Glutamatergic neuron (in vitro differentiated cells): ENCODE results near the gene SLC5A3. TPM values are rescaled to one million over a fixed set of nuclear protein-coding genes. Genes with fewer than 3 reads are reported as not detected.

Experiments used
- DNase-seq: peaks from one replicate; pipeline ENCODE4 v3.0.0; 2022
- H3K27ac Mint-ChIP-seq: one replicate; pipeline ENCODE4 v1.8.0; 2020; ENCODE audit warnings: mild to moderate bottlenecking, mixed read lengths, inconsistent platforms; ENCODE audit not compliant: unreplicated experiment
- H3K27me3 Mint-ChIP-seq: one replicate; pipeline ENCODE4 v1.8.0; 2020; ENCODE audit warnings: mild to moderate bottlenecking, moderate library complexity, mixed read lengths, inconsistent platforms; ENCODE audit not compliant: unreplicated experiment
- H3K36me3 Mint-ChIP-seq: one replicate; pipeline ENCODE4 v1.8.0; 2020; ENCODE audit warnings: mild to moderate bottlenecking, mixed read lengths, inconsistent platforms; ENCODE audit not compliant: unreplicated experiment
- H3K4me1 Mint-ChIP-seq: one replicate; pipeline ENCODE4 v1.8.0; 2020; ENCODE audit warnings: mild to moderate bottlenecking, low read depth, mixed read lengths, inconsistent platforms; ENCODE audit not compliant: unreplicated experiment
- H3K4me3 Mint-ChIP-seq: one replicate; pipeline ENCODE4 v1.8.0; 2020; ENCODE audit warnings: mild to moderate bottlenecking, mixed read lengths, inconsistent platforms; ENCODE audit not compliant: unreplicated experiment
- H3K9me3 Mint-ChIP-seq: one replicate; pipeline ENCODE4 v1.8.0; 2020; ENCODE audit warnings: mild to moderate bottlenecking, moderate library complexity, mixed read lengths, inconsistent platforms; ENCODE audit not compliant: unreplicated experiment
- total RNA-seq: library from RNA; stranded (reverse); fragmentation: NEBNext Ultra II Directional; extraction: Animal tissue kit (Norgen Biotek cat#: 25700); gene quantifications from one replicate; pipeline ENCODE4 v1.2.1, GENCODE V29; 2021; ENCODE audit not compliant: unreplicated experiment
- TF ChIP-seq, protein P1 (sequence below): fragments of 200-600 bp; sonication (generic); IDR thresholded peaks from one replicate; pipeline ENCODE4 v1.5.0; 2021; ENCODE audit not compliant: partially characterized antibody, unreplicated experiment

Gene SLC5A3
- total RNA-seq, 1 donor from 2014 or later = 5.5 TPM

DNA sequence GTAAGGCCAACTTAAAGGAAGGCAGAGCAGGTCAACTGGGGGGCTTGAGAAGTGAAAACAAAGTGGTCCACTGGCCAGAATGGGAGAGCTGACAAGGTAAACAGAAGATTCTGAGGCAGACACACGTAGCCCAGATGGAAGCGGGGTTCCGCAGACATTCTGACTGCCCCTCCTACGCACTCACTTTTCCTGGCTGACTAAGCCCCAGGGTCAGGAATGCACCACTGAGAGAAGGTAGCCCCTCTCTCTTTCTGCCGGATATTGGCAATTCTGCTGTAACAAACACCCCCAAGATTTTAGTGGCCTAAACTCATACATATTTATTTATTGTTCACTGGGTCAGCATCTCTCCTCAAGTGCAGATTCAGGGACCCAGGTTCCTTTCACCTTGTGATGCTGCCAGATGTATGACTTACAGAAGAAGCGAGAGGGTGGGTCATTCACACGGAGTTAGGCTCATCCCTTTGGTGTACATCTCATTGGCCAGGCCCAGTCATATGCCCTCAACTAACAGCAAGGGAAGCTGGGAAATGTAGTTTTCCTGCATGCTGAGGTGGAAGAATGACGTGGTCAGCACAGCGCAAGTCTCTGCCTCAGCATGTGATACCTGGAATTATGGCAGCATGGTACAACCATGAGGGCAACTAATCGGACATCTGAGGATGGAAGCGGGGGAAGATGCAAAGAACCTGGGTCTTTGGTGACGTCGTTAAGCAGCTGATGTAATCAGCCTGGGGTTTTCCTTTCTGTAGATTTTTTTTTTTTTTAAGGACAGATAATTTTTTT, 43.4 kb upstream of the SLC5A3 start:
- H3K36me3 Mint-ChIP-seq = no peaks in the 10 kb centered on the region
- TF ChIP-seq, protein P1, sequence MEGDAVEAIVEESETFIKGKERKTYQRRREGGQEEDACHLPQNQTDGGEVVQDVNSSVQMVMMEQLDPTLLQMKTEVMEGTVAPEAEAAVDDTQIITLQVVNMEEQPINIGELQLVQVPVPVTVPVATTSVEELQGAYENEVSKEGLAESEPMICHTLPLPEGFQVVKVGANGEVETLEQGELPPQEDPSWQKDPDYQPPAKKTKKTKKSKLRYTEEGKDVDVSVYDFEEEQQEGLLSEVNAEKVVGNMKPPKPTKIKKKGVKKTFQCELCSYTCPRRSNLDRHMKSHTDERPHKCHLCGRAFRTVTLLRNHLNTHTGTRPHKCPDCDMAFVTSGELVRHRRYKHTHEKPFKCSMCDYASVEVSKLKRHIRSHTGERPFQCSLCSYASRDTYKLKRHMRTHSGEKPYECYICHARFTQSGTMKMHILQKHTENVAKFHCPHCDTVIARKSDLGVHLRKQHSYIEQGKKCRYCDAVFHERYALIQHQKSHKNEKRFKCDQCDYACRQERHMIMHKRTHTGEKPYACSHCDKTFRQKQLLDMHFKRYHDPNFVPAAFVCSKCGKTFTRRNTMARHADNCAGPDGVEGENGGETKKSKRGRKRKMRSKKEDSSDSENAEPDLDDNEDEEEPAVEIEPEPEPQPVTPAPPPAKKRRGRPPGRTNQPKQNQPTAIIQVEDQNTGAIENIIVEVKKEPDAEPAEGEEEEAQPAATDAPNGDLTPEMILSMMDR = no peak
- H3K27me3 Mint-ChIP-seq = peaks cover 3% of the 10 kb centered on the region
- DNase-seq = peak; percentile 33
- peak overlapping the region; percentile 50 for H3K27ac Mint-ChIP-seq
- H3K4me1 Mint-ChIP-seq = no peaks in the 10 kb centered on the region
- peak overlapping the region; percentile 83 for H3K4me3 Mint-ChIP-seq
- no peaks in the 10 kb centered on the region for H3K9me3 Mint-ChIP-seq

DNA sequence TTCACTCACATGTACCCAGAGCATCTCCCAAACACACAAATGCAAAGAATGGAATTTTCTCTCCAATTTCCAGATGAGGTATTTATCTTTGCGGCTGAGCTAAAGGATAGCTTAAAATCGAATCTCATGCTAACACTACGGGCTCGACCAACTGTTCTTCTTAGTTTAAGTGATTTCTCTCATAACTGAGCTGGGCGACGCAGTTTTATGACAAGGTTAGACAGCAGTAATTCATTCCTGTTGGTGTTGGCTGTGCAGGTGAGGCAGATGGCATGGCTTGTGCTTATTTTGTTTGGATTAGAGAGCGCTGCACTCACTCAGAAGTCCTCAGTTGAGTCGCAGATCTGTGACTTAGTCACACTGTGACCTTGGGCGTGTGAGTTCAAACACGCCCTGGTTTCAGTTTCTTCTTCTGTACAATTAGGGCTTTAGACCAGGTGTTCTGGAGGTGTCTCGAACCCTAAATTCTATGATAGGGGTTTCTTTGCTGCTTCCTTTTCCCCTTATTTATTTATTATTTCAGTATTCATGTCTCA, 41.5 kb upstream of the SLC5A3 start:
- TF ChIP-seq, protein P1 = no peak
- Mint-ChIP-seq H3K4me3 (no peak overlapping the region), H3K9me3 (peaks cover 1% of the 10 kb centered on the region), H3K27ac (no peak overlapping the region), H3K36me3 (no peaks in the 10 kb centered on the region), H3K4me1 (no peaks in the 10 kb centered on the region), H3K27me3 (peaks cover 1% of the 10 kb centered on the region)
- DNase-seq = no peak

DNA sequence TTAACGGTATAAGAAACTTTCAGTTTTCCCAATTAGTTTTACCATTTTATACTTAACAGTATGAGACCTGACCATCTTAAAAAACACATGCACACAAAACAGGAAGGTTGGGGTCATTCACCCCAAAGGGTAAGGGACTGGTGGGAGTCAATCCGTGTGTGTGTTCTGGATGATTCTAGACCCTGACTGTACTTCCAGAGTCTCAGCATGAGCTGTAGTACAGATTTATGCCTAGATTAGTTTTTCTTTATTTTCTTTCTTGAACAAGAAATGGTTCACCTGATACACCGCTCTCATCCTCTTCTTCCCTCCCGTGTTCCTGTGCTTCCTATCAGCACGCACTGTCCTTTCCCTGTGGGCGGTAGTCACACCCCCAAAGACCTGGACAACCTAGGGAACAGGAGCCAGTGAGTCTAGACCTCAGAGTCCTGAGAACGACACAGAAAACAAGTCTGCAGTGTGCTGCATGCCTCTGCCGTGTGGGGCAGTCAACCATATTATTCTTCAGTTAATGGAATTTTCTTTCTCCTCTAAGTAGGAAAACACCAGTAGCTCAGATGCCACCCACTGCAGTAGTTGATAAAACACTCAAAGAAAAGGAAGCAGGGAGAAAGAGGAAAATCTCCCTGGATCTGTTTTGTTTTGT, 38.9 kb upstream of the SLC5A3 start:
- Mint-ChIP-seq H3K4me1 (no peaks in the 10 kb centered on the region), H3K27ac (no peak overlapping the region), H3K36me3 (no peaks in the 10 kb centered on the region), H3K27me3 (peaks cover 1% of the 10 kb centered on the region), H3K9me3 (peaks cover 1% of the 10 kb centered on the region), H3K4me3 (no peak overlapping the region)
- no peak for DNase-seq
- TF ChIP-seq, protein P1 = no peak

DNA sequence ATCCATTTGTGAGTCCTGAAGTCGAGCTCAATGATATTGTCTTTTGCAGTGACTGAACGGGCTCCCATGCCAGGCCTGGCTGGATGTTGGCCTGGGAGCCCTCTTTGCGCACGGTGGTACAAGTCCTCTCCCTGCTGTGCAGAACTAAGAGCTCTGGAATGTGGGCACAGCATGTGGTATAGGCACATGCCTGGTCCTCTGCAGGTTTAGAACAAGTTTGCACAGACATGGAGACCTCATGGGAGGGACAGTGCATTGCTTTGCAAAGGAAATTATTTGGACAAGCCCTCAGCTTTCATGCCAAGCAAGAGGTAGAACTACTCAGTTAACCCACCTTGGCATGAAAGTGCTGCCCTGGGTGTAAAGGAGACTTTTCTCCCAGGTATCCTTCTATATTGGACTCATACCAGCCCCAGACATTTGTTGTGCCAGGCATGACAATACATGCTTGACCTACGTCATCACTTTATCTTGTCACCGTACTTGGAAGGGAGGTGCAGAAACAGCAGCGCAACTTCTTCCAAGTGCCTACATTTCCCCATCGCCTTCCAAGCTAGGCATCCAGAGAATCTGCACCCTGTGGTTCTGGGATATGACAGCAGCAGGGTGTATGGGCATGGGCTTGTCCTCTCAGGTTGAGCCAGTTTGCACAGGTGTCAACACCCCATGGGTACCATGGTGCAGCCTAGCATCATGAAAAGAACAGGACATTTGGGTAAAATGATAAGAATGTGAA, 37.6 kb upstream of the SLC5A3 start:
- H3K4me1 Mint-ChIP-seq = no peaks in the 10 kb centered on the region
- H3K4me3 Mint-ChIP-seq = no peak overlapping the region

More for the DNA sequence above, 37.6 kb upstream of the SLC5A3 start:
- DNase-seq = no peak
- TF ChIP-seq, protein P1 = no peak
- Mint-ChIP-seq H3K27me3 (peaks cover 1% of the 10 kb centered on the region), H3K9me3 (peaks cover 1% of the 10 kb centered on the region), H3K36me3 (no peaks in the 10 kb centered on the region), H3K27ac (no peak overlapping the region)
